Adrenal gland (tissue), 12 donors: ENCODE data around the gene TMEM63A. TPM values are rescaled to one million over a fixed set of nuclear protein-coding genes. Genes with fewer than 3 reads are reported as not detected.
A peak's percentile ranks its signal among the peaks of the same experiment; 100 is the strongest.
"Not testable (repeated sequence)": the region's sequence is repeated elsewhere in the genome, so short reads cannot be mapped to it uniquely, and the experiment has no call there.

Experiments used
- DNase-seq, 7 donors: peaks; one replicate each; pipeline ENCODE4 v3.0.0-alpha.2; 2019 to 2020
- H3K27ac ChIP-seq, 5 donors: fragments of 200-600 bp; sonication (generic) in 4 of 5; 1 replicate in 3 of 5; 2 replicates in 2 of 5; pipeline versions ENCODE4 v1.5.1 to v1.8.0; 2016 to 2020; ENCODE audit warnings: mild to moderate bottlenecking in 1 of 5
- H3K27me3 ChIP-seq: fragments of 200-600 bp; 2 replicates; pipeline ENCODE4 v1.8.0; 2021
- H3K36me3 ChIP-seq, 2 donors: fragments of 200-600 bp; replicated peaks in 1 of 2; 1 replicate in 1 of 2; 2 replicates in 1 of 2; pipeline versions ENCODE4 v1.5.1 to v1.8.0; 2018 to 2022
- H3K4me1 ChIP-seq, 2 donors: fragments of 200-600 bp; replicated peaks in 1 of 2; 1 replicate in 1 of 2; 2 replicates in 1 of 2; pipeline versions ENCODE4 v1.5.1 to v1.8.0; 2018 to 2021
- H3K4me3 ChIP-seq, 4 donors: fragments of 200-600 bp; sonication (generic) in 3 of 4; one replicate each; pipeline ENCODE4 v1.5.1; 2016 to 2018
- H3K9me3 ChIP-seq, 3 donors: fragments of 200-600 bp; sonication (generic) in 1 of 3; replicated peaks in 1 of 3; 1 replicate in 2 of 3; 2 replicates in 1 of 3; pipeline versions ENCODE4 v1.5.1 to v1.8.0; 2016 to 2021
- CTCF ChIP-seq, 6 experiments: fragments of 450-650 bp in 4 of 6; fragments of 200-600 bp in 2 of 6; sonication (generic) in 1 of 6; IDR thresholded peaks; 1 replicate in 5 of 6; 2 replicates in 1 of 6; pipeline versions ENCODE4 v1.5.1 to v1.8.0; 2016 to 2021; ENCODE audit warnings: antibody characterized with exemption in 6 of 6, mild to moderate bottlenecking in 2 of 6, moderate library complexity in 1 of 6
- POLR2A ChIP-seq, 2 donors: fragments of 450-650 bp; IDR thresholded peaks; one replicate each; pipeline ENCODE4 v1.6.1; 2017; ENCODE audit warnings: antibody characterized with exemption in 2 of 2, mild to moderate bottlenecking in 2 of 2, moderate library complexity in 1 of 2
- WGBS, 4 donors: extraction: QIAGEN DNeasy Blood & Tissue Kit in 2 of 4; methylation state at CpG; one replicate each; pipeline versions ENCODE4 v1.1.5 to v1.1.7; 2013 to 2017; 5-methylcytosine and 5-hydroxymethylcytosine counted together
- intact Hi-C, 2 donors: fragments of 100-400 bp; cut with DNase I; formaldehyde crosslinking; loops; one replicate each; pipeline versions ENCODE4 v1.14.1 to v1.15.0; 2022 to 2023
- polyA plus RNA-seq, 3 donors: library from polyadenylated mRNA; stranded (reverse); fragments of 200-250 nt in 2 of 3; fragments of 350-450 nt in 1 of 3; fragmentation: Illumina TruSeq in 1 of 3; extraction: RNeasy Lipid Tissue Mini Kit (QIAGEN cat#74804) in 1 of 3; gene quantifications; one replicate each; pipeline ENCODE4 v1.2.3, GENCODE V29; 2013 to 2014
- total RNA-seq, 9 donors: library from RNA; depleted of rRNA in 4 of 9; stranded (reverse); fragments of >200 nt in 4 of 9; fragments of 120-200 nt in 1 of 9; fragmentation: NEBNext Ultra II Directional in 1 of 9; extraction: Animal tissue kit (Norgen Biotek cat#: 25700) in 1 of 9; gene quantifications; one replicate each; pipeline versions ENCODE4 v1.1.0 to v1.2.4, GENCODE V29; 2013 to 2023
- donor health status: healthy with polysubstance abuse.
- donor health status: Bipolar disorder and iron deficiency.
- donor health status: DM: yes; HTN: yes; CAD: no.
- donor health status: DM: no; HTN: no; CAD: no.
- donor health status: DM: no; HTN: no; CAD: no.
- donor health status: DM: yes; HTN: yes; CAD: no.

Gene TMEM63A
- total and polyA plus RNA-seq, 12 donors: 13.9 to 96.9 (median 52.3) TPM

- H3K27me3 ChIP-seq, H3K36me3 ChIP-seq, H3K4me3 ChIP-seq, H3K9me3 ChIP-seq, intact Hi-C loops: not testable (repeated sequence)
- 65 to 89% (median 74%) methylated on average over 3 to 7 of the region's 7 CpGs for WGBS, 4 donors
- peak overlapping the region; percentile 81 to 98 (median 97) for H3K27ac ChIP-seq
- peak in 1 of 7 donors; percentile 24 for DNase-seq
- TF ChIP-seq CTCF (IDR thresholded peaks at IDR 0.05): peak in 1 of 6 experiments; percentile 1
- peaks cover 83 to 87% of the 10 kb centered on the region in 2 donors for H3K4me1 ChIP-seq
Measured at GRCh38 chr1:225815090-225815489, 67.1 kb downstream of the TMEM63A start.

GRCh38 chr1:225814381-225814780 lies 67.8 kb downstream of the TMEM63A start:
- peak in 5 of 7 donors; percentile 58 to 78 (median 70) for DNase-seq
- intact Hi-C loops: no loop called here

GRCh38 chr1:225813214-225813964 lies 68.8 kb downstream of the TMEM63A start:
- DNase-seq: peak; percentile 70 to 92 (median 89)
- no peaks in the 10 kb centered on the region for H3K36me3 ChIP-seq
- peaks cover 69 to 76% of the 10 kb centered on the region in 2 donors for H3K4me1 ChIP-seq
- peak overlapping the region in 1 of 4 donors; percentile 93 for H3K4me3 ChIP-seq
- H3K27me3 ChIP-seq: no peaks in the 10 kb centered on the region
- intact Hi-C loops: no loop called here
- 5 to 14% (median 11%) methylated on average over 7 to 10 of the region's 10 CpGs for WGBS, 4 donors
- peak; percentile 7 to 75 for TF ChIP-seq POLR2A (IDR thresholded peaks at IDR 0.05)
- TF ChIP-seq CTCF (IDR thresholded peaks at IDR 0.05): no peak
- peak overlapping the region; percentile 81 to 98 (median 97) for H3K27ac ChIP-seq
- H3K9me3 ChIP-seq: no peaks in the 10 kb centered on the region

More at GRCh38 chr1:225814381-225814780, 67.8 kb downstream of the TMEM63A start:
- H3K4me1 ChIP-seq: peaks cover 76 to 84% of the 10 kb centered on the region in 2 donors
- peak overlapping the region; percentile 81 to 98 (median 97) for H3K27ac ChIP-seq
- H3K9me3 ChIP-seq: no peaks in the 10 kb centered on the region
- H3K4me3 ChIP-seq: peak overlapping the region in 1 of 4 donors; percentile 39
- H3K27me3 ChIP-seq: no peaks in the 10 kb centered on the region
- WGBS, 4 donors: 25 to 38% (median 31%) methylated on average over 5 to 7 of the region's 7 CpGs
- H3K36me3 ChIP-seq: no peaks in the 10 kb centered on the region
- TF ChIP-seq CTCF (IDR thresholded peaks at IDR 0.05): no peak
- TF ChIP-seq POLR2A (IDR thresholded peaks at IDR 0.05): peak in 1 of 2 donors; percentile 17

- Histone ChIP-seq H3K27me3 (no peaks in the 10 kb centered on the region), H3K9me3 (no peaks in the 10 kb centered on the region), H3K27ac (peak overlapping the region; percentile 81 to 98 (median 97)), H3K4me3 (peak overlapping the region in 1 of 4 donors; percentile 93), H3K36me3 (no peaks in the 10 kb centered on the region), H3K4me1 (peaks cover 61 to 69% of the 10 kb centered on the region in 2 donors)
- intact Hi-C loops: no loop called here
- DNase-seq: peak in 1 of 7 donors; percentile 41
- WGBS, 4 donors: 49 to 61% (median 60%) methylated on average over 3 to 8 of the region's 8 CpGs
- TF ChIP-seq CTCF (IDR thresholded peaks at IDR 0.05): no peak
- no peak for TF ChIP-seq POLR2A (IDR thresholded peaks at IDR 0.05)
Measured at GRCh38 chr1:225812488-225813213, 69.5 kb downstream of the TMEM63A start.
